Measurements from ENCODE around the gene THOC7.

The THOC7 gene

DNA sequence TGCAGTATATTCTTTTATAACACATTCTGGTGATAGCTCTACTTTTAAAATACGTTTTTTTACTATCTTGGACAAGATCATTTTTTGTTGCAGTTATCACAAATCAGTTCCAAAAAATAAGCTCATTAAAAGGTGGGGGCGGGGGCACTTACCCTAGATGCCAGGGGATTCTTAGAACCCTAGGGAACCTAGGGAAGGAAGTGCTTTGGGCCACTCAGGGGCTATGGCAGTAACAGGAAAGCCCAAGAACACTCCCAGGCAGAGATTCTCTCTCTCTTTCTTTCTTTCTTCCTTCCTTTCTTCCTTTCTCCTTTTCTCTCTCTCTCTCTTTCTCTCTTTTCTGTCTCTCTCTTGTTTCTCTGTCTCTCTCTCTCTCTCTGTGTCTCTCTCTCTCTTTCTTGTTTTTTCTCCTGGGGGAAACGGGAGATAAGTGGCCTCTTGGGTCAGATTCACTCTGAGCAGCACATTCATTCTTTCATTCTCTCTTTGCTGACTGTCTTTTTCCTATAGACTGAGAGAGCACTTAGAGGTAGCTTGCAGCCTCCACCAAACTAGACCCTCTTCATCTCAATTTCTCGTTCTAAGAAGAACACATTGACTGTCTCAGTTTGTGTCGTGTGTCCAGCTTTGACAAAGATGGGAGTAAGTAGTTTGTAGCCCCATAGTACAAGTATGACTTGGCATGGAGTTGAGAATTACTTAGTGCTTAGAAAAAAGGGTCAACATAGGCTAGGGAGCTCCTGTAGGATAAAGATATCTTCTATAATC, 32.0 kb upstream of the THOC7 start:
- Histone ChIP-seq H3K4me2 (ENCODE audit: low read length) (no peak overlapping the region), H3K4me3 (ENCODE audit: low read depth, low read length) (no peak overlapping the region), H3K27me3 (ENCODE audit: control insufficient read depth, insufficient read depth, low read length) (no peaks in the 10 kb centered on the region), H3K27ac (no peak overlapping the region), H3K9me3 (ENCODE audit: control insufficient read depth, low read length) (no peaks in the 10 kb centered on the region), H2AFZ (no peak overlapping the region), H3K79me2 (peaks cover 11% of the 10 kb centered on the region), H3K36me3 (ENCODE audit: control insufficient read depth, insufficient read depth, low read length) (no peaks in the 10 kb centered on the region), H3K9ac (no peak overlapping the region), H3K4me1 (peaks cover 5% of the 10 kb centered on the region)
- TF ChIP-seq, protein P1, sequence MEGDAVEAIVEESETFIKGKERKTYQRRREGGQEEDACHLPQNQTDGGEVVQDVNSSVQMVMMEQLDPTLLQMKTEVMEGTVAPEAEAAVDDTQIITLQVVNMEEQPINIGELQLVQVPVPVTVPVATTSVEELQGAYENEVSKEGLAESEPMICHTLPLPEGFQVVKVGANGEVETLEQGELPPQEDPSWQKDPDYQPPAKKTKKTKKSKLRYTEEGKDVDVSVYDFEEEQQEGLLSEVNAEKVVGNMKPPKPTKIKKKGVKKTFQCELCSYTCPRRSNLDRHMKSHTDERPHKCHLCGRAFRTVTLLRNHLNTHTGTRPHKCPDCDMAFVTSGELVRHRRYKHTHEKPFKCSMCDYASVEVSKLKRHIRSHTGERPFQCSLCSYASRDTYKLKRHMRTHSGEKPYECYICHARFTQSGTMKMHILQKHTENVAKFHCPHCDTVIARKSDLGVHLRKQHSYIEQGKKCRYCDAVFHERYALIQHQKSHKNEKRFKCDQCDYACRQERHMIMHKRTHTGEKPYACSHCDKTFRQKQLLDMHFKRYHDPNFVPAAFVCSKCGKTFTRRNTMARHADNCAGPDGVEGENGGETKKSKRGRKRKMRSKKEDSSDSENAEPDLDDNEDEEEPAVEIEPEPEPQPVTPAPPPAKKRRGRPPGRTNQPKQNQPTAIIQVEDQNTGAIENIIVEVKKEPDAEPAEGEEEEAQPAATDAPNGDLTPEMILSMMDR (IDR thresholded peaks at IDR 0.05) = no peak

DNA sequence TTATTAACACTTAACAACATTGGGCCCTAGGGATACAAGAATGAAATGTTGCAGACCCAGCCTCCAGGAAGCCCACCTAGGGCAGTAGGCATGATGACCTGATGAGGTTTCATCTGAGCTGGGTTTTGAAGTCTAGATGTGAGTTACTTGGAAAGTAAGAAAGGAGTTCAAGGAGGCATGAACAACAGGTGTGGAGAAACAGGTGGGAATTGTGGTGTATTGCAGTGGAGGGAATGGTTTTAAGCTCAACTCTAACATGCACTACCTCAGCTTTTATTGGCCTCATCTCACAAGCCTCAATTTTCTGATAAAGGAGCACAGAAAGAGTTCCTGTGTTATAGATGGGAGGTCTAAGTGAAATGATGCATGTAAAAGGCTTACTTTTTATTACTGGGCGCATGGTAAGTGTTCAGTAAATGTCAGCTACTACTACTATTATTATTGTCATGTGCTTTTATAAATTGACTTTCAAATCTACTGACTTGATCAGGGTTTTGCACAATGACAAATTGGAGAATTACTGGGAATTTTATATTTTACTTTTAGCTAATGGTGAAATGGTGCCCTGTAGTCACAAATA, 29.3 kb upstream of the THOC7 start:
- H3K4me3 ChIP-seq (ENCODE audit: low read depth, low read length) = no peak overlapping the region
- peaks cover 5% of the 10 kb centered on the region for H3K4me1 ChIP-seq
- H3K36me3 ChIP-seq (ENCODE audit: control insufficient read depth, insufficient read depth, low read length) = no peaks in the 10 kb centered on the region
- H3K9ac ChIP-seq = no peak overlapping the region
- no peaks in the 10 kb centered on the region for H3K9me3 ChIP-seq (ENCODE audit: control insufficient read depth, low read length)
- no peak overlapping the region for H3K4me2 ChIP-seq (ENCODE audit: low read length)
- H3K27ac ChIP-seq = no peak overlapping the region
- TF ChIP-seq, protein P1 (IDR thresholded peaks at IDR 0.05) = no peak
- H3K27me3 ChIP-seq (ENCODE audit: control insufficient read depth, insufficient read depth, low read length) = no peaks in the 10 kb centered on the region
- peaks cover 7% of the 10 kb centered on the region for H3K79me2 ChIP-seq
- H2AFZ ChIP-seq = no peak overlapping the region

DNA sequence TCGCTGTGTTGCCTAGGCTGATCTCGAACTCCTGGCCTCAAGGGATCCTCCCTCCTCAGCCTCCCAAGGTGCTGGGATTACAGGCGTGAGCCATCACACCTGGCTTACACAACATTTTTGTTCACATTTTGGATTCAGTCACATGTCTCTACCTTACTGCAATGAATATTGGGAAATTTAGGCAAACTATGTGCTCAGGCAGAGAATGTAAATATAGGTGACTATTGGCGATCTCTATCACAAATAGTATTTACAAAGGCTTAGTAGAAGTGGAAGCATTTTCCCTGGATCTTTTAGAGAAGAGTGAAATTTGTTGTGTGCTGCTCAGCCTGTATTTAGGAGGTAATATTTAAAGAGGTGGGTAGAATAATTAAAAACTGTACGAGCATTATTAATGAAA, 27.9 kb upstream of the THOC7 start:
- H3K4me1 ChIP-seq = no peaks in the 10 kb centered on the region
- H3K4me3 ChIP-seq (ENCODE audit: low read depth, low read length) = no peak overlapping the region
- no peak overlapping the region for H3K9ac ChIP-seq
- no peak overlapping the region for H3K27ac ChIP-seq
- H3K27me3 ChIP-seq (ENCODE audit: control insufficient read depth, insufficient read depth, low read length) = no peaks in the 10 kb centered on the region
- TF ChIP-seq, protein P1 (IDR thresholded peaks at IDR 0.05) = no peak
- H3K79me2 ChIP-seq = peaks cover 9% of the 10 kb centered on the region
- H3K4me2 ChIP-seq (ENCODE audit: low read length) = no peak overlapping the region
- H3K36me3 ChIP-seq (ENCODE audit: control insufficient read depth, insufficient read depth, low read length) = no peaks in the 10 kb centered on the region
- H3K9me3 ChIP-seq (ENCODE audit: control insufficient read depth, low read length) = no peaks in the 10 kb centered on the region
- no peak overlapping the region for H2AFZ ChIP-seq

DNA sequence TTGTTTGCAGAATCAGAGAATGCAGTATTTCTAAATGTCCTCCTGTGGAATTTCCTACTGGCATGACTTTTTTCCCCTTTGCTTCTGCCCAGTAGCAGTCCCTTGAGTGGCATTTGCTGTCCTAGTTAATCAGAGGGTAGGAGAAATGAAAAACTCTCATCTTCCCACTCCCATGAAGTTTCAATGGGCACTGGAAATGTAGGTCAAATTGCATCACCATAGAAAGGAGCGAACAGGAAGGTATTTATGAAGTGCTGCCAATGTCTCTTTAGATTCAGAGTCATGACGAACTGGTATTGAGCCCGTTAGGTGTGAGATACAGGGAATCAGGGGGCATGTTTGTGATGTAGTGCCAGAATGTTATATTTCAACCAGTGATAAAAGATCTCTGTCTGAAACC, 23.3 kb upstream of the THOC7 start:
- no peak overlapping the region for H3K27ac ChIP-seq
- H3K9ac ChIP-seq = no peak overlapping the region
- H3K9me3 ChIP-seq (ENCODE audit: control insufficient read depth, low read length) = no peaks in the 10 kb centered on the region
- H3K4me1 ChIP-seq = no peaks in the 10 kb centered on the region
- no peaks in the 10 kb centered on the region for H3K27me3 ChIP-seq (ENCODE audit: control insufficient read depth, insufficient read depth, low read length)
- H3K79me2 ChIP-seq = peaks cover 9% of the 10 kb centered on the region
- H3K36me3 ChIP-seq (ENCODE audit: control insufficient read depth, insufficient read depth, low read length) = no peaks in the 10 kb centered on the region
- H2AFZ ChIP-seq = no peak overlapping the region
- TF ChIP-seq, protein P1 (IDR thresholded peaks at IDR 0.05) = no peak
- H3K4me2 ChIP-seq (ENCODE audit: low read length) = no peak overlapping the region
- no peak overlapping the region for H3K4me3 ChIP-seq (ENCODE audit: low read depth, low read length)

DNA sequence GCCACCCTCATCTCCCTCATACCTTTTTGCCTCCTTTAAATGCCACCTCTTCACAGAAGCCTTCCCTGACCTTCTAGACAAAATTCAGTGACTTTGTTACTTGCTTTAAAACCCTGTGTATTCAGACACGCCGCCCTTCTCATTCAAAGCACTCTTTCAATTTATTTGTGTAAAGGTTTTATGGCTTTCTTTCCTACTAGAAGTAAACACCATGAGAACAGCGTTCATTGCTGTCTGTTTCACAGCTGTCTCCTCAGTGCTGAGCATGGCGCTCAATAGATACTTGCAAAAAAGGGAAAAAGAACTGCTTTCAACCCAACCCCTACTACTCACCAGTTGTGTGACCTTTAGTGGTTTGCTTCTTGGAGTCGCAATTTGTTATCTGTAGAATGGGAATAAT, 17.0 kb upstream of the THOC7 start:
- Histone ChIP-seq H3K79me2 (peaks cover 19% of the 10 kb centered on the region), H3K9me3 (ENCODE audit: control insufficient read depth, low read length) (no peaks in the 10 kb centered on the region), H3K4me3 (ENCODE audit: low read depth, low read length) (no peak overlapping the region), H3K27ac (no peak overlapping the region), H3K27me3 (ENCODE audit: control insufficient read depth, insufficient read depth, low read length) (no peaks in the 10 kb centered on the region), H3K4me1 (peaks cover 13% of the 10 kb centered on the region), H3K9ac (no peak overlapping the region), H3K4me2 (ENCODE audit: low read length) (no peak overlapping the region), H3K36me3 (ENCODE audit: control insufficient read depth, insufficient read depth, low read length) (no peaks in the 10 kb centered on the region), H2AFZ (no peak overlapping the region)
- TF ChIP-seq, protein P1 (IDR thresholded peaks at IDR 0.05) = no peak
